ENCODE data around the gene IGSF8.

IGSF8 gene

GRCh38 chr1:160093624-160094290, 4.7 kb downstream of the IGSF8 start:
- peaks cover 28% of the 10 kb centered on the region; the same call in 1 of the 2 replicates for H3K36me3 ChIP-seq (ENCODE audit: control insufficient read depth, low read length)
- no peaks in the 10 kb centered on the region for H4K20me1 ChIP-seq (ENCODE audit: control insufficient read depth, insufficient read depth, low read depth, low read length)

GRCh38 chr1:160093069-160093395, 5.4 kb downstream of the IGSF8 start:
- Histone ChIP-seq H3K27me3 (ENCODE audit: control insufficient read depth, low read length) (no peaks in the 10 kb centered on the region), H4K20me1 (ENCODE audit: control insufficient read depth, insufficient read depth, low read depth, low read length) (no peaks in the 10 kb centered on the region), H3K9me2 (replicated peaks; ENCODE audit: control insufficient read depth, low read length) (no peaks in the 10 kb centered on the region), H3K79me2 (ENCODE audit: control insufficient read depth, low read length) (peaks cover 25% of the 10 kb centered on the region), H3K36me3 (ENCODE audit: control insufficient read depth, low read length) (peaks cover 30% of the 10 kb centered on the region; the same call in 1 of the 2 replicates), H3K4me2 (ENCODE audit: low read length) (no peak overlapping the region), H3K4me3 (ENCODE audit: low read length) (no peak overlapping the region), H3F3A (ENCODE audit: control insufficient read depth, insufficient read depth) (no peaks in the 10 kb centered on the region), H3K9me3 (ENCODE audit: control insufficient read depth, insufficient read depth, low read length) (no peaks in the 10 kb centered on the region), H3K27ac (ENCODE audit: low read depth, low read length) (no peak overlapping the region), H3K4me1 (ENCODE audit: control insufficient read depth, low read length) (peaks cover 19% of the 10 kb centered on the region)
- TF ChIP-seq CTCF (IDR thresholded peaks at IDR 0.05; ENCODE audit: low read depth, low read length, poor library complexity, severe bottlenecking) (no peak), EZH2phosphoT487 (IDR thresholded peaks at IDR 0.05; ENCODE audit: borderline replicate concordance, low read length) (no peak)

More at GRCh38 chr1:160093624-160094290, 4.7 kb downstream of the IGSF8 start:
- H3K9me2 ChIP-seq (replicated peaks; ENCODE audit: control insufficient read depth, low read length): no peaks in the 10 kb centered on the region
- H3K4me2 ChIP-seq (ENCODE audit: low read length): no peak overlapping the region
- H3K27me3 ChIP-seq (ENCODE audit: control insufficient read depth, low read length): no peaks in the 10 kb centered on the region
- H3F3A ChIP-seq (ENCODE audit: control insufficient read depth, insufficient read depth): no peaks in the 10 kb centered on the region
- TF ChIP-seq CTCF (IDR thresholded peaks at IDR 0.05; ENCODE audit: low read depth, low read length, poor library complexity, severe bottlenecking): no peak
- TF ChIP-seq EZH2phosphoT487 (IDR thresholded peaks at IDR 0.05; ENCODE audit: borderline replicate concordance, low read length): no peak
- H3K27ac ChIP-seq (ENCODE audit: low read depth, low read length): no peak overlapping the region
- H3K4me3 ChIP-seq (ENCODE audit: low read length): no peak overlapping the region
- H3K9me3 ChIP-seq (ENCODE audit: control insufficient read depth, insufficient read depth, low read length): no peaks in the 10 kb centered on the region
- peaks cover 28% of the 10 kb centered on the region for H3K79me2 ChIP-seq (ENCODE audit: control insufficient read depth, low read length)
- H3K4me1 ChIP-seq (ENCODE audit: control insufficient read depth, low read length): peaks cover 19% of the 10 kb centered on the region

GRCh38 chr1:160092366-160093068, 5.9 kb downstream of the IGSF8 start:
- Histone ChIP-seq H3K9me3 (ENCODE audit: control insufficient read depth, insufficient read depth, low read length) (no peaks in the 10 kb centered on the region), H3K4me2 (ENCODE audit: low read length) (no peak overlapping the region), H3K79me2 (ENCODE audit: control insufficient read depth, low read length) (peaks cover 20% of the 10 kb centered on the region), H3K4me1 (ENCODE audit: control insufficient read depth, low read length) (peaks cover 16% of the 10 kb centered on the region), H3K9me2 (replicated peaks; ENCODE audit: control insufficient read depth, low read length) (no peaks in the 10 kb centered on the region), H4K20me1 (ENCODE audit: control insufficient read depth, insufficient read depth, low read depth, low read length) (no peaks in the 10 kb centered on the region), H3K36me3 (ENCODE audit: control insufficient read depth, low read length) (peaks cover 30% of the 10 kb centered on the region; the same call in 1 of the 2 replicates), H3K27me3 (ENCODE audit: control insufficient read depth, low read length) (no peaks in the 10 kb centered on the region), H3F3A (ENCODE audit: control insufficient read depth, insufficient read depth) (no peaks in the 10 kb centered on the region), H3K27ac (ENCODE audit: low read depth, low read length) (no peak overlapping the region), H3K4me3 (ENCODE audit: low read length) (no peak overlapping the region)
- TF ChIP-seq CTCF (IDR thresholded peaks at IDR 0.05; ENCODE audit: low read depth, low read length, poor library complexity, severe bottlenecking) (no peak), EZH2phosphoT487 (IDR thresholded peaks at IDR 0.05; ENCODE audit: borderline replicate concordance, low read length) (no peak)
